CD14-positive monocyte (primary cell): Measurements from ENCODE around the gene DPP6. TPM values are rescaled to one million over a fixed set of nuclear protein-coding genes. Genes with fewer than 3 reads are reported as not detected.

Source experiments
- DNase-seq, 3 donors: peaks; one replicate each; pipeline ENCODE4 v3.0.0-alpha.2; 2011 to 2022
- H2AFZ ChIP-seq: 2 replicates; pipeline ENCODE4 v1.6.0; 2012; ENCODE audit warnings: mild to moderate bottlenecking, low read depth, low read length, inconsistent platforms; ENCODE audit not compliant: insufficient read depth, poor library complexity, severe bottlenecking
- H3K27ac ChIP-seq, 2 donors: 1 replicate in 1 of 2; 2 replicates in 1 of 2; pipeline ENCODE4 v1.5.1; 2012 to 2013; ENCODE audit warnings: low read length in 2 of 2, control low read depth in 1 of 2, inconsistent platforms in 1 of 2, low read depth in 1 of 2, mild to moderate bottlenecking in 1 of 2
- H3K27me3 ChIP-seq, 2 donors: one replicate each; pipeline versions ENCODE4 v1.6.0 to v1.6.1; 2011 to 2013; ENCODE audit warnings: low read length in 2 of 2; ENCODE audit not compliant: control insufficient read depth in 2 of 2, insufficient read depth in 2 of 2
- H3K36me3 ChIP-seq, 2 donors: replicated peaks in 1 of 2; 1 replicate in 1 of 2; 2 replicates in 1 of 2; pipeline versions ENCODE4 v1.5.1 to v1.6.1; 2012 to 2013; ENCODE audit warnings: low read length in 2 of 2, control low read depth in 1 of 2, inconsistent platforms in 1 of 2, mild to moderate bottlenecking in 1 of 2; ENCODE audit not compliant: insufficient read depth in 2 of 2, control insufficient read depth in 1 of 2
- H3K4me1 ChIP-seq, 2 donors: 1 replicate in 1 of 2; 2 replicates in 1 of 2; pipeline versions ENCODE4 v1.5.1 to v1.6.1; 2012 to 2013; ENCODE audit warnings: low read length in 2 of 2, control low read depth in 1 of 2, inconsistent platforms in 1 of 2, mild to moderate bottlenecking in 1 of 2, moderate library complexity in 1 of 2; ENCODE audit not compliant: insufficient read depth in 2 of 2, control insufficient read depth in 1 of 2
- H3K4me2 ChIP-seq: replicated peaks from 2 replicates; pipeline ENCODE3; 2012; ENCODE audit warnings: low read length, moderate library complexity, mild to moderate bottlenecking; ENCODE audit not compliant: poor library complexity, severe bottlenecking; ENCODE audit errors: extremely low read depth
- H3K4me3 ChIP-seq, 3 experiments: fragments of 200-600 bp in 1 of 3; sonication (generic) in 1 of 3; replicated peaks in 1 of 3; 1 replicate in 2 of 3; 2 replicates in 1 of 3; pipeline ENCODE4 v1.5.1; 2011 to 2013; ENCODE audit warnings: low read length in 3 of 3, mild to moderate bottlenecking in 3 of 3, control low read depth in 2 of 3, low read depth in 2 of 3, inconsistent platforms in 1 of 3, moderate library complexity in 1 of 3
- H3K79me2 ChIP-seq: 2 replicates; pipeline ENCODE4 v1.6.0; 2012; ENCODE audit warnings: mild to moderate bottlenecking, control low read depth, inconsistent platforms, low read length, moderate library complexity; ENCODE audit not compliant: insufficient read depth
- H3K9ac ChIP-seq: 2 replicates; pipeline ENCODE4 v1.6.0; 2017; ENCODE audit warnings: low read length, mild to moderate bottlenecking; ENCODE audit not compliant: insufficient read depth, poor library complexity, severe bottlenecking
- H3K9me3 ChIP-seq, 2 donors: replicated peaks in 1 of 2; 1 replicate in 1 of 2; 2 replicates in 1 of 2; pipeline versions ENCODE4 v1.5.1 to v1.6.1; 2012 to 2013; ENCODE audit warnings: low read length in 2 of 2, control low read depth in 1 of 2; ENCODE audit not compliant: control insufficient read depth in 1 of 2, insufficient read depth in 1 of 2
- H4K20me1 ChIP-seq: 2 replicates; pipeline ENCODE4 v1.6.0; 2012; ENCODE audit warnings: mild to moderate bottlenecking, low read length, control low read depth, moderate library complexity; ENCODE audit not compliant: insufficient read depth
- H3K27ac Mint-ChIP-seq, 7 donors: one replicate each; pipeline ENCODE4 v1.8.0; 2020; ENCODE audit warnings: mild to moderate bottlenecking in 7 of 7, mixed read lengths in 7 of 7, moderate library complexity in 6 of 7, inconsistent platforms in 2 of 7
- H3K27me3 Mint-ChIP-seq, 3 donors: one replicate each; pipeline ENCODE4 v1.8.0; 2021 to 2022; ENCODE audit warnings: low read depth in 3 of 3, mild to moderate bottlenecking in 3 of 3, mixed read lengths in 3 of 3, moderate library complexity in 3 of 3, inconsistent platforms in 1 of 3
- H3K36me3 Mint-ChIP-seq, 2 donors: one replicate each; pipeline ENCODE4 v1.8.0; 2020; ENCODE audit warnings: mixed read lengths in 2 of 2, inconsistent platforms in 1 of 2, mild to moderate bottlenecking in 1 of 2
- H3K4me1 Mint-ChIP-seq: one replicate; pipeline ENCODE4 v1.8.0; 2020; ENCODE audit warnings: mild to moderate bottlenecking, mixed read lengths
- H3K4me3 Mint-ChIP-seq, 2 donors: one replicate each; pipeline ENCODE4 v1.8.0; 2020; ENCODE audit warnings: mild to moderate bottlenecking in 2 of 2, mixed read lengths in 2 of 2, moderate library complexity in 1 of 2
- H3K9me3 Mint-ChIP-seq, 7 donors: one replicate each; pipeline ENCODE4 v1.8.0; 2020 to 2022; ENCODE audit warnings: mixed read lengths in 7 of 7, mild to moderate bottlenecking in 6 of 7, moderate library complexity in 6 of 7, inconsistent platforms in 2 of 7
- WGBS: methylation state at CpG from one replicate; pipeline ENCODE4 v1.1.5; 2013; ENCODE audit warnings: missing lambda C conversion rate; ENCODE audit not compliant: insufficient coverage; 5-methylcytosine and 5-hydroxymethylcytosine counted together
- intact Hi-C, 2 donors: fragments of 100-400 bp; cut with micrococcal nuclease; formaldehyde crosslinking; loops; one replicate each; pipeline versions ENCODE4 v1.15.0 to v1.15.1; 2023
- polyA plus RNA-seq, 3 donors: library from polyadenylated mRNA; depleted of rRNA in 1 of 3; unstranded in 2 of 3; stranded (reverse) in 1 of 3; fragments of 300-500 nt in 2 of 3; fragments of >200 nt in 1 of 3; fragmentation: Illumina TruSeq in 2 of 3; gene quantifications; 1 replicate in 2 of 3; 2 replicates in 1 of 3; pipeline ENCODE4 v1.2.3, GENCODE V29; 2012 to 2021
- TF ChIP-seq, protein P1 (sequence below): fragments of 200-600 bp; IDR thresholded peaks from one replicate; pipeline ENCODE4 v1.8.0; 2022; ENCODE audit warnings: antibody characterized with exemption, mild to moderate bottlenecking

DPP6 gene
- polyA plus RNA-seq, 3 donors, result not detected

DNA sequence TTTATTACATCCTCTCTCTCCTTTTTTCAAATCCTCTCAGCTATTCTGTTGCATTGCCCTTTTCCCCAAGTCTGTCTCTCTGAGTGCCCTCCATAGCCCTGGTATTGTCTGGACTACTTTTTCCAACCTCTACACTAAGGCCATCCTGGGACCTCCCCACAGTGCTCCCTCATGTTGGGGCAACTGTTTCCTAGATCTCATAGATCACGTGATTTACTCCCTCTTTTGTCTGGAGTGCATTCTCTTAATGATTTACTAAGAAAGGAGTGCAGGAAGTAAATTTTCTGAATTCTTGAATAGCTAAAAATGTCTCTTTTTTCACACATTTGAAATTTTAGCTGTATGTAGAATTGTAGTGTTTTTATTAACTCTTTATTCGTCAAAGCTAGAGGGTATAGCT is 733.7 kb downstream of the DPP6 start:
- TF ChIP-seq, protein P1, sequence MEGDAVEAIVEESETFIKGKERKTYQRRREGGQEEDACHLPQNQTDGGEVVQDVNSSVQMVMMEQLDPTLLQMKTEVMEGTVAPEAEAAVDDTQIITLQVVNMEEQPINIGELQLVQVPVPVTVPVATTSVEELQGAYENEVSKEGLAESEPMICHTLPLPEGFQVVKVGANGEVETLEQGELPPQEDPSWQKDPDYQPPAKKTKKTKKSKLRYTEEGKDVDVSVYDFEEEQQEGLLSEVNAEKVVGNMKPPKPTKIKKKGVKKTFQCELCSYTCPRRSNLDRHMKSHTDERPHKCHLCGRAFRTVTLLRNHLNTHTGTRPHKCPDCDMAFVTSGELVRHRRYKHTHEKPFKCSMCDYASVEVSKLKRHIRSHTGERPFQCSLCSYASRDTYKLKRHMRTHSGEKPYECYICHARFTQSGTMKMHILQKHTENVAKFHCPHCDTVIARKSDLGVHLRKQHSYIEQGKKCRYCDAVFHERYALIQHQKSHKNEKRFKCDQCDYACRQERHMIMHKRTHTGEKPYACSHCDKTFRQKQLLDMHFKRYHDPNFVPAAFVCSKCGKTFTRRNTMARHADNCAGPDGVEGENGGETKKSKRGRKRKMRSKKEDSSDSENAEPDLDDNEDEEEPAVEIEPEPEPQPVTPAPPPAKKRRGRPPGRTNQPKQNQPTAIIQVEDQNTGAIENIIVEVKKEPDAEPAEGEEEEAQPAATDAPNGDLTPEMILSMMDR, result no peak
- intact Hi-C loops, result no loop called here
- peaks cover 18 to 19% of the 10 kb centered on the region in 2 donors for H3K9me3 ChIP-seq
- no peak overlapping the region for H3K4me3 ChIP-seq
- no peaks in the 10 kb centered on the region for H3K4me1 ChIP-seq
- H3K79me2 ChIP-seq, result no peaks in the 10 kb centered on the region
- no peak overlapping the region for H3K4me2 ChIP-seq
- no peaks in the 10 kb centered on the region for H3K36me3 ChIP-seq
- H4K20me1 ChIP-seq, result no peaks in the 10 kb centered on the region
- no peaks in the 10 kb centered on the region for H3K27me3 ChIP-seq
- no peak overlapping the region for H3K9ac ChIP-seq
- Mint-ChIP-seq H3K9me3 (peaks cover 12 to 26% (median 16%) of the 10 kb centered on the region in 7 donors), H3K27me3 (peaks cover 0 to 5% (median 0%) of the 10 kb centered on the region in 3 donors), H3K27ac (no peak overlapping the region), H3K4me1 (no peaks in the 10 kb centered on the region), H3K36me3 (no peaks in the 10 kb centered on the region), H3K4me3 (no peak overlapping the region)
- WGBS, result no CpG with 5 or more reads among the region's 2 CpGs
- no peak for DNase-seq
- no peak overlapping the region for H2AFZ ChIP-seq
- H3K27ac ChIP-seq, result no peak overlapping the region

- peaks cover 3 to 17% (median 10%) of the 10 kb centered on the region in 7 donors for H3K9me3 Mint-ChIP-seq
- no peaks in the 10 kb centered on the region for H3K4me1 Mint-ChIP-seq
- intact Hi-C loops, result no loop called here
- DNase-seq, result no peak
- TF ChIP-seq, protein P1, result no peak
- Histone ChIP-seq H3K27ac (no peak overlapping the region), H2AFZ (no peak overlapping the region), H3K79me2 (no peaks in the 10 kb centered on the region), H3K36me3 (no peaks in the 10 kb centered on the region), H3K4me2 (no peak overlapping the region), H3K4me1 (no peaks in the 10 kb centered on the region), H3K4me3 (no peak overlapping the region), H3K27me3 (no peaks in the 10 kb centered on the region), H3K9me3 (peaks cover 0 to 7% of the 10 kb centered on the region in 2 donors), H3K9ac (no peak overlapping the region), H4K20me1 (no peaks in the 10 kb centered on the region)
- H3K36me3 Mint-ChIP-seq, result no peaks in the 10 kb centered on the region
- H3K27ac Mint-ChIP-seq, result no peak overlapping the region
- no peak overlapping the region for H3K4me3 Mint-ChIP-seq
- WGBS, result 67% methylated on average over 1 of the region's 6 CpGs
- H3K27me3 Mint-ChIP-seq, result peaks cover 3 to 21% (median 3%) of the 10 kb centered on the region in 3 donors
Measured at GRCh38 chr7:154789404-154789803, 737.2 kb downstream of the DPP6 start.
